OCI-LY1 (cell line): ENCODE results near the gene PRSS56.

Experiments used
- H2AFZ ChIP-seq: fragments of 200-600 bp; sonication (generic), shearing (Covaris generic); 2 replicates; pipeline ENCODE4 v1.6.0; 2014; ENCODE audit warnings: antibody characterized with exemption, mild to moderate bottlenecking, low read length
- H3F3A ChIP-seq: fragments of 200-600 bp; sonication (generic), shearing (Covaris generic); 2 replicates; pipeline ENCODE4 v1.6.0; 2014; ENCODE audit warnings: mild to moderate bottlenecking, antibody characterized with exemption, low read length, moderate library complexity; ENCODE audit not compliant: insufficient read depth
- H3K27ac ChIP-seq: fragments of 200-600 bp; sonication (generic); 2 replicates; pipeline ENCODE4 v1.5.1; 2014; ENCODE audit warnings: low read length, mixed run types, mild to moderate bottlenecking, low read depth; ENCODE audit not compliant: poor library complexity, severe bottlenecking
- H3K27me3 ChIP-seq: fragments of 200-600 bp; sonication (generic); 2 replicates; pipeline ENCODE4 v1.6.0; 2014; ENCODE audit warnings: antibody characterized with exemption, mild to moderate bottlenecking, low read length, moderate library complexity; ENCODE audit not compliant: insufficient read depth
- H3K36me3 ChIP-seq: fragments of 200-600 bp; sonication (generic); 2 replicates; pipeline ENCODE4 v1.6.1; 2014; ENCODE audit warnings: mild to moderate bottlenecking, antibody characterized with exemption, low read length, moderate library complexity, mixed read lengths; ENCODE audit not compliant: insufficient read depth
- H3K4me1 ChIP-seq: fragments of 200-600 bp; sonication (generic); 2 replicates; pipeline ENCODE4 v1.5.1; 2014; ENCODE audit warnings: mild to moderate bottlenecking, low read length, moderate library complexity; ENCODE audit not compliant: insufficient read depth, severe bottlenecking
- H3K4me2 ChIP-seq: fragments of 200-600 bp; sonication (generic), shearing (Covaris generic); 2 replicates; pipeline ENCODE4 v1.6.1; 2014; ENCODE audit warnings: low read length
- H3K4me3 ChIP-seq: fragments of 200-600 bp; sonication (generic); 2 replicates; pipeline ENCODE4 v1.5.1; 2014; ENCODE audit warnings: low read length, low read depth, mild to moderate bottlenecking, mixed read lengths; ENCODE audit not compliant: poor library complexity, severe bottlenecking
- H3K79me2 ChIP-seq: fragments of 200-600 bp; shearing (Covaris generic); 2 replicates; pipeline ENCODE4 v1.6.1; 2016; ENCODE audit warnings: mixed run types, low read length, mixed read lengths; ENCODE audit not compliant: insufficient read depth
- H3K9ac ChIP-seq: fragments of 200-600 bp; sonication (generic), shearing (Covaris generic); 2 replicates; pipeline ENCODE4 v1.6.1; 2014; ENCODE audit warnings: mild to moderate bottlenecking, low read length, mixed read lengths
- H3K9me2 ChIP-seq: fragments of 200-600 bp; sonication (generic), shearing (Covaris generic); 2 replicates; pipeline ENCODE4 v1.6.1; 2014; ENCODE audit warnings: low read depth, mild to moderate bottlenecking, low read length, mixed read lengths
- H3K9me3 ChIP-seq: fragments of 200-600 bp; shearing (Covaris generic); 2 replicates; pipeline ENCODE4 v1.6.1; 2014; ENCODE audit warnings: low read length, mixed read lengths
- H4K20me1 ChIP-seq: fragments of 200-600 bp; sonication (generic), shearing (Covaris generic); 2 replicates; pipeline ENCODE4 v1.6.0; 2016; ENCODE audit warnings: mild to moderate bottlenecking, low read length; ENCODE audit not compliant: insufficient read depth
- CTCF ChIP-seq: fragments of 200-600 bp; sonication (generic), shearing (Covaris generic); IDR thresholded peaks from 2 replicates; pipeline ENCODE4 v1.5.1; 2017; ENCODE audit warnings: mild to moderate bottlenecking, antibody characterized with exemption, low read length, moderate library complexity, mixed read lengths
- EZH2 ChIP-seq: fragments of 200-600 bp; sonication (generic), shearing (Covaris generic); IDR thresholded peaks from 2 replicates; pipeline ENCODE4 v1.8.0; 2017; ENCODE audit warnings: borderline replicate concordance, mixed run types, mild to moderate bottlenecking, antibody characterized with exemption, low read length, moderate library complexity, mixed read lengths

Gene PRSS56

GRCh38 chr2:232476791-232477190 lies 43.4 kb upstream of the PRSS56 start:
- Histone ChIP-seq H3F3A (no peaks in the 10 kb centered on the region), H3K4me1 (no peaks in the 10 kb centered on the region), H3K4me3 (no peak overlapping the region), H3K27me3 (no peaks in the 10 kb centered on the region), H3K79me2 (no peaks in the 10 kb centered on the region), H3K27ac (no peak overlapping the region), H4K20me1 (no peaks in the 10 kb centered on the region), H3K9me2 (no peaks in the 10 kb centered on the region), H3K9me3 (0 out of 2 replicates have a peak, but pooled peaks cover 6% of the 10 kb centered on the region), H3K36me3 (no peaks in the 10 kb centered on the region), H3K4me2 (no peak overlapping the region), H3K9ac (no peak overlapping the region), H2AFZ (no peak overlapping the region)
- TF ChIP-seq EZH2 (no peak), CTCF (no peak)

GRCh38 chr2:232477751-232478510 lies 42.3 kb upstream of the PRSS56 start:
- Histone ChIP-seq H3K79me2 (no peaks in the 10 kb centered on the region), H3K4me1 (no peaks in the 10 kb centered on the region), H3F3A (no peaks in the 10 kb centered on the region), H3K27me3 (no peaks in the 10 kb centered on the region), H3K4me2 (no peak overlapping the region), H3K9me3 (no peaks in the 10 kb centered on the region), H3K9ac (no peak overlapping the region), H3K36me3 (no peaks in the 10 kb centered on the region), H3K27ac (no peak overlapping the region), H2AFZ (no peak overlapping the region), H3K9me2 (no peaks in the 10 kb centered on the region), H4K20me1 (no peaks in the 10 kb centered on the region), H3K4me3 (no peak overlapping the region)
- TF ChIP-seq EZH2 (no peak), CTCF (no peak)

- no peak overlapping the region for H3K27ac ChIP-seq
- H4K20me1 ChIP-seq = no peaks in the 10 kb centered on the region
- no peaks in the 10 kb centered on the region for H3K9me2 ChIP-seq
- no peaks in the 10 kb centered on the region for H3K27me3 ChIP-seq
- TF ChIP-seq CTCF (no peak), EZH2 (no peak)
- no peaks in the 10 kb centered on the region for H3K79me2 ChIP-seq
- no peaks in the 10 kb centered on the region for H3K36me3 ChIP-seq
- H3F3A ChIP-seq = no peaks in the 10 kb centered on the region
- H3K4me2 ChIP-seq = no peak overlapping the region
- no peak overlapping the region for H2AFZ ChIP-seq
- H3K4me3 ChIP-seq = no peak overlapping the region
- no peaks in the 10 kb centered on the region for H3K4me1 ChIP-seq
- no peaks in the 10 kb centered on the region for H3K9me3 ChIP-seq
- H3K9ac ChIP-seq = no peak overlapping the region
Measured at GRCh38 chr2:232478571-232479340, 41.4 kb upstream of the PRSS56 start.
